ENCODE results near the gene GP9. TPM values are rescaled to one million over a fixed set of nuclear protein-coding genes. Genes with fewer than 3 reads are reported as not detected.

GP9 gene
- total RNA-seq (10 to 100 TPM in 1 of 7 donors, 1 to 10 TPM in 6; 4.2 to 14.9 (median 7.9) TPM), polyA plus RNA-seq (1 to 10 TPM; 1.4 to 5.5 (median 2.2) TPM)
- long read RNA-seq, donor 1, transcript GP9-201 (3 exons, 889 nt): major isoform, 15 of 22 reads
- long read RNA-seq, donor 1, partial matches to known transcripts: 7 of 22 reads
- long read RNA-seq, donor 1, other reads (novel, unspliced or antisense): 0 of 22 reads
- long read RNA-seq, donor 2, transcript GP9-201 (3 exons, 889 nt): major isoform, 11 of 11 reads
- long read RNA-seq, donor 2, partial matches to known transcripts: 0 of 11 reads
- long read RNA-seq, donor 2, other reads (novel, unspliced or antisense): 0 of 11 reads

- Histone ChIP-seq H3K27me3 (replicated peaks in 1 of 7) (peaks cover 0 to 18% (median 0%) of the 10 kb centered on the region in 7 donors), H3K36me3 (no peaks in the 10 kb centered on the region), H3K27ac (peak within 1 kb of the TSS in 1 of 8 donors; percentile 23), H3K9me3 (no peaks in the 10 kb centered on the region), H3K4me1 (peaks cover 0 to 25% (median 10%) of the 10 kb centered on the region in 6 donors), H3K4me3 (no peak within 1 kb of the TSS)
- 42 to 56% (median 51%) methylated on average over 10 to 13 of the region's 13 CpGs for WGBS, 5 donors
- peak in 1 of 3 donors; percentile 32 for TF ChIP-seq POLR2AphosphoS5 (IDR thresholded peaks at IDR 0.05)
- no peak for TF ChIP-seq POLR2A (IDR thresholded peaks at IDR 0.05)
- peak; percentile 71 for DNase-seq
- intact Hi-C loops (cut with DNase I; ENCODE audit: low total_unique reads): no loop called here
Observed at GRCh38 chr3:129060276-129061022, at the start of gene GP9. Gene GP9, plus strand, starts transcription at chr3:129060779. Its CDS starts 961 bp downstream, at chr3:129061740.

- Histone ChIP-seq H3K27me3 (replicated peaks in 1 of 7) (no peaks in the 10 kb centered on the region), H3K27ac (peak overlapping the region in 5 of 8 donors; percentile 82 to 91 (median 86)), H3K4me1 (peaks cover 13 to 68% (median 45%) of the 10 kb centered on the region in 6 donors), H3K9me3 (no peaks in the 10 kb centered on the region), H3K4me3 (no peak overlapping the region), H3K36me3 (no peaks in the 10 kb centered on the region)
- 92 to 98% (median 97%) methylated on average over 3 of the region's 3 CpGs for WGBS, 5 donors
- no peak for DNase-seq
- intact Hi-C loops (cut with DNase I; ENCODE audit: low total_unique reads): no loop called here
- TF ChIP-seq CTCF (IDR thresholded peaks at IDR 0.05 in 8 of 11, conservative IDR thresholded peaks at IDR 0.05 in 3 of 11) (no peak), POLR2AphosphoS5 (IDR thresholded peaks at IDR 0.05) (no peak), POLR2A (IDR thresholded peaks at IDR 0.05) (no peak)
Observed at GRCh38 chr3:129013491-129013891, 47.1 kb upstream of the GP9 start.

GRCh38 chr3:129014148-129014547 lies 46.4 kb upstream of the GP9 start:
- 83 to 91% (median 88%) methylated on average over 13 of the region's 13 CpGs for WGBS, 5 donors
- H3K36me3 ChIP-seq: no peaks in the 10 kb centered on the region
- H3K9me3 ChIP-seq: no peaks in the 10 kb centered on the region
- TF ChIP-seq POLR2A (IDR thresholded peaks at IDR 0.05) (no peak), POLR2AphosphoS5 (IDR thresholded peaks at IDR 0.05) (no peak), CTCF (IDR thresholded peaks at IDR 0.05 in 8 of 11, conservative IDR thresholded peaks at IDR 0.05 in 3 of 11) (no peak)
- H3K27me3 ChIP-seq (replicated peaks in 1 of 7): no peaks in the 10 kb centered on the region
- no peak overlapping the region for H3K4me3 ChIP-seq
- H3K27ac ChIP-seq: peak overlapping the region; percentile 46 to 91 (median 84)
- peaks cover 13 to 72% (median 49%) of the 10 kb centered on the region in 6 donors for H3K4me1 ChIP-seq
- DNase-seq: no peak
- intact Hi-C loops (cut with DNase I; ENCODE audit: low total_unique reads): no loop called here

GRCh38 chr3:129014793-129015345 lies 45.7 kb upstream of the GP9 start:
- peak; percentile 74 for DNase-seq
- Histone ChIP-seq H3K36me3 (no peaks in the 10 kb centered on the region), H3K4me1 (peaks cover 13 to 70% (median 49%) of the 10 kb centered on the region in 6 donors), H3K9me3 (no peaks in the 10 kb centered on the region), H3K4me3 (no peak overlapping the region), H3K27ac (peak overlapping the region; percentile 45 to 91 (median 84)), H3K27me3 (replicated peaks in 1 of 7) (no peaks in the 10 kb centered on the region)
- TF ChIP-seq POLR2AphosphoS5 (IDR thresholded peaks at IDR 0.05): no peak
- WGBS, 5 donors: 85 to 92% (median 87%) methylated on average over 6 to 9 of the region's 9 CpGs
- intact Hi-C loops (cut with DNase I; ENCODE audit: low total_unique reads): no loop called here

Data from spleen (tissue), 13 donors.